ENCODE data around the gene ARCN1. TPM values are rescaled to one million over a fixed set of nuclear protein-coding genes. Genes with fewer than 3 reads are reported as not detected.

Gene ARCN1
- polyA plus RNA-seq, 2 of the 4 experiments (the other 2 are of a cell fraction): 88.7 to 150 TPM

GRCh38 chr11:118646393-118646792, 74.2 kb downstream of the ARCN1 start:
- WGBS (ENCODE audit: missing lambda C conversion rate): 95% methylated on average over 3 of the region's 3 CpGs
- CTCF ChIA-PET: interaction anchor here (0.6 kb wide), 1 partner anchor 30 kb away, joined by 4 read pairs; no protein-coding TSS in a partner anchor

GRCh38 chr11:118648291-118648690, 76.1 kb downstream of the ARCN1 start:
- DNase-seq (ENCODE audit: low read depth in 1 of 2, low spot score in 1 of 2) (no peak), FAIRE-seq (no peak), ATAC-seq (no peak)
- H3K9me3 ChIP-seq: no peaks in the 10 kb centered on the region
- TF ChIP-seq SREBF2 (IDR thresholded peaks at IDR 0.05): no peak
- no peak for TF ChIP-seq ELK1 (IDR thresholded peaks at IDR 0.05; ENCODE audit: low read depth, low read length)
- TF ChIP-seq CBX2 (IDR thresholded peaks at IDR 0.05; ENCODE audit: borderline replicate concordance, low read depth): no peak
- no peak for TF ChIP-seq ESRRA (IDR thresholded peaks at IDR 0.05; ENCODE audit: borderline replicate concordance, low read length)
- no peak for TF ChIP-seq PHF8 (IDR thresholded peaks at IDR 0.05; ENCODE audit: borderline replicate concordance, low read depth)
- no peak overlapping the region for H3K4me2 ChIP-seq
- no peak overlapping the region for H3K4me3 ChIP-seq
- ChIA-PET POLR2A (no interaction called here), CTCF (interaction anchor here (1.3 kb wide), 1 partner anchor 15 kb away, joined by 5 read pairs; no protein-coding TSS in a partner anchor)
- no peaks in the 10 kb centered on the region for H3K4me1 ChIP-seq
- 84% methylated on average over 5 of the region's 5 CpGs for WGBS (ENCODE audit: missing lambda C conversion rate)
- no peak overlapping the region for H3K27ac ChIP-seq

More at GRCh38 chr11:118646393-118646792, 74.2 kb downstream of the ARCN1 start:
- POLR2A ChIA-PET: no interaction called here
- FAIRE-seq (no peak), DNase-seq (ENCODE audit: low read depth in 1 of 2, low spot score in 1 of 2) (no peak), ATAC-seq (no peak)
- H3K4me2 ChIP-seq: no peak overlapping the region
- TF ChIP-seq SREBF2 (IDR thresholded peaks at IDR 0.05) (no peak), ZFP36 (IDR thresholded peaks at IDR 0.05; ENCODE audit: borderline replicate concordance, partially characterized antibody) (no peak), POLR2A (IDR thresholded peaks at IDR 0.05; ENCODE audit: low read length) (no peak), HES2 (IDR thresholded peaks at IDR 0.05) (no peak), ZNF302 (CRISPR knock-in tag; IDR thresholded peaks at IDR 0.05) (no peak), NFE2L2 (conservative IDR thresholded peaks at IDR 0.05; ENCODE audit: low read length) (no peak), RAD21 (conservative IDR thresholded peaks at IDR 0.05 in 1 of 2, IDR thresholded peaks at IDR 0.05 in 1 of 2) (no peak)
- no peaks in the 10 kb centered on the region for H3K9me3 ChIP-seq
- no peak overlapping the region for H3K4me3 ChIP-seq
- no peaks in the 10 kb centered on the region for H3K4me1 ChIP-seq
- no peak overlapping the region for H3K27ac ChIP-seq

GRCh38 chr11:118649941-118650340, 77.7 kb downstream of the ARCN1 start:
- Histone ChIP-seq H3K9me3 (no peaks in the 10 kb centered on the region), H3K4me1 (no peaks in the 10 kb centered on the region), H3K27ac (no peak overlapping the region), H3K4me3 (no peak overlapping the region), H3K4me2 (no peak overlapping the region)
- no peak for DNase-seq (ENCODE audit: low read depth in 1 of 2, low spot score in 1 of 2)
- WGBS (ENCODE audit: missing lambda C conversion rate): 75% methylated on average over 10 of the region's 10 CpGs
- TF ChIP-seq MAFK (IDR thresholded peaks at IDR 0.05; ENCODE audit: partially characterized antibody): no peak
- no peak for TF ChIP-seq EP300 (IDR thresholded peaks at IDR 0.05)
- no peak for TF ChIP-seq GATA3 (IDR thresholded peaks at IDR 0.05; ENCODE audit: borderline replicate concordance)
- TF ChIP-seq ZSCAN20 (CRISPR knock-in tag; IDR thresholded peaks at IDR 0.05): no peak
- TF ChIP-seq ZC3H11A (IDR thresholded peaks at IDR 0.05): no peak
- TF ChIP-seq ESRRA (IDR thresholded peaks at IDR 0.05; ENCODE audit: borderline replicate concordance, low read length): no peak
- no peak for TF ChIP-seq POLR2AphosphoS2 (conservative IDR thresholded peaks at IDR 0.05; ENCODE audit: low read length)
- no peak for ATAC-seq
- ChIA-PET POLR2A (no interaction called here), CTCF (no interaction called here)
- FAIRE-seq: no peak

- 92% methylated on average over 7 of the region's 8 CpGs for WGBS (ENCODE audit: missing lambda C conversion rate)
- no peak for TF ChIP-seq TFCP2L1 (CRISPR knock-in tag; IDR thresholded peaks at IDR 0.05)
- TF ChIP-seq E2F6 (IDR thresholded peaks at IDR 0.05; ENCODE audit: borderline replicate concordance, low read depth): no peak
- H3K4me2 ChIP-seq: no peak overlapping the region
- POLR2A ChIA-PET: no interaction called here
- DNase-seq (ENCODE audit: low read depth in 1 of 2, low spot score in 1 of 2) (no peak), FAIRE-seq (no peak), ATAC-seq (no peak)
- H3K4me1 ChIP-seq: no peaks in the 10 kb centered on the region
- H3K4me3 ChIP-seq: no peak overlapping the region
- H3K9me3 ChIP-seq: no peaks in the 10 kb centered on the region
- H3K27ac ChIP-seq: no peak overlapping the region
- CTCF ChIA-PET: interaction anchor here (1.3 kb wide), 1 partner anchor 10 kb away, joined by 4 read pairs; no protein-coding TSS in a partner anchor
Observed at GRCh38 chr11:118650366-118650765, 78.2 kb downstream of the ARCN1 start.
